WERI-Rb-1 (cell line): ENCODE measurements around the gene ASAP3.
A peak's percentile ranks its signal among the peaks of the same experiment; 100 is the strongest.

Source experiments
- DNase-seq: peaks from one replicate; pipeline ENCODE4 v3.0.0-alpha.2; 2020
- H3K27ac ChIP-seq: fragments of 250-450 bp; sonication (Bioruptor Pico); 2 replicates; pipeline ENCODE4 v1.5.1; 2020; ENCODE audit warnings: mild to moderate bottlenecking, moderate library complexity
- H3K27me3 ChIP-seq: fragments of 250-450 bp; sonication (Bioruptor Pico); 2 replicates; pipeline ENCODE4 v1.5.1; 2021; ENCODE audit warnings: mild to moderate bottlenecking, low read depth, moderate library complexity; ENCODE audit not compliant: insufficient read depth, severe bottlenecking
- H3K36me3 ChIP-seq: fragments of 250-450 bp; sonication (Bioruptor Pico); 2 replicates; pipeline ENCODE4 v1.5.1; 2020; ENCODE audit warnings: mild to moderate bottlenecking, moderate library complexity
- H3K4me3 ChIP-seq: 2 replicates; pipeline ENCODE4 v1.5.1; 2011; ENCODE audit warnings: low read depth, mild to moderate bottlenecking, control low read depth, low read length
- H3K9me3 ChIP-seq: fragments of 250-450 bp; sonication (Bioruptor Pico); 2 replicates; pipeline ENCODE4 v1.5.1; 2021; ENCODE audit warnings: mild to moderate bottlenecking, moderate library complexity; ENCODE audit not compliant: severe bottlenecking
- CTCF ChIP-seq: IDR thresholded peaks from 2 replicates; pipeline ENCODE4 v1.5.1; 2011; ENCODE audit warnings: low read depth, mild to moderate bottlenecking, control low read depth, inconsistent platforms, low read length

Gene ASAP3

DNA sequence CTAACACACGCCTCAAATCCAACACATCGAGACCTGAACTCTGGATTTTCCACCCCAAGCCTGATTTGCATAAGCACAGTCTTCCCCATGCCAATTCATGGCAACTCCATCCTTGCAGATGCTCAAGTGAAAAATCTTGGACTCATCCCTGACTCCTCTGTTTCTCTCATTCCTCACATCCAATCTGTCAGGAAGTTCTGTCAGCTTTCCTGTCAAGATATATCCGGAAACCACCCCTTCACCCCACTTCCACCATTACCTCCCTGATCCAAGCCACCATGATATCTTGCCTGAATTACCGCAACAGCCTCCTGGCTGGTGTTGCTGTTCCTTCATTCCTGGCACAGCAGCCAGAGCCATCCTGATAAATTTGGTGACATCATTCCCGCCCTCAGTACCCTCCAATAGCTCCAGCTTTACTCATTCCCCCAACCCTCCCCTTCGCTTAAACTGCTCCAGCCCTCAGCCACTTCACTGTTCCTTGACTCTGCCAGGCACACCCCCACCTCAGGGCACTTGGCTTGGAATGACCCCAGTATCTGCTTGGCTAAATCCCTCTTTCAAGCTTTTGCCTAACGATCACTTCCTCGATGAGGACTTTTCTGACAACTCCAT is 76.9 kb downstream of the ASAP3 start:
- no peak for DNase-seq
- no peaks in the 10 kb centered on the region for H3K9me3 ChIP-seq
- H3K4me3 ChIP-seq, result no peak overlapping the region
- no peak for TF ChIP-seq CTCF
- no peak overlapping the region for H3K27ac ChIP-seq
- no peaks in the 10 kb centered on the region for H3K36me3 ChIP-seq
- no peaks in the 10 kb centered on the region for H3K27me3 ChIP-seq

DNA sequence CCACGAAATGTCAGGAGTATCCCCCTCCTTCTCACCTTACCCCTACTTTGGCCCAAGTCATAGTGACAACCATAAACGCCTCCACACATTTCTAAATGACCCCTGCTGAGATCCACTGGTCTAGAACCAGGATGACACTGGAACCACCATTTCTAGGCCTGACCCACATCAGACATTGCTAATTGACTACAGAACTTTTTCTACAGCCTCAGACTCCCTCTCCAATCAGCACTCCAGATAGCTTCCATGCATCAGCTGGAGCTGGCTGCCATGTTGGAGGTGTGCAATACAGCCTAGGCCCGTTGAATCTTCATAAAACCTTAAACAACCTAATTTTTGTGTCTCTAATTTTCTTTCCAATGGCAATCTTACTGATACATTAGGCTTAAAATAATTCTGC is 78.0 kb downstream of the ASAP3 start:
- no peaks in the 10 kb centered on the region for H3K27me3 ChIP-seq
- H3K36me3 ChIP-seq, result no peaks in the 10 kb centered on the region
- no peak for DNase-seq
- no peak overlapping the region for H3K27ac ChIP-seq
- TF ChIP-seq CTCF, result no peak
- H3K9me3 ChIP-seq, result no peaks in the 10 kb centered on the region
- no peak overlapping the region for H3K4me3 ChIP-seq

- peak; percentile 89 for TF ChIP-seq CTCF
- Histone ChIP-seq H3K27me3 (no peaks in the 10 kb centered on the region), H3K9me3 (peaks cover 2% of the 10 kb centered on the region), H3K4me3 (peak overlapping the region; percentile 5; the same call in 1 of the 2 replicates), H3K36me3 (no peaks in the 10 kb centered on the region), H3K27ac (0 out of 2 replicates have a peak overlapping the region, but pooled peaks have one; percentile 31)
- DNase-seq, result peak; percentile 89
Observed at GRCh38 chr1:23403735-23404486, 80.1 kb downstream of the ASAP3 start.

- H3K4me3 ChIP-seq, result no peak overlapping the region; the same call in 1 of the 2 replicates
- no peak for DNase-seq
- no peaks in the 10 kb centered on the region for H3K27me3 ChIP-seq
- peaks cover 2% of the 10 kb centered on the region for H3K9me3 ChIP-seq
- TF ChIP-seq CTCF, result no peak
- H3K36me3 ChIP-seq, result no peaks in the 10 kb centered on the region
- H3K27ac ChIP-seq, result no peak overlapping the region
Observed at GRCh38 chr1:23403355-23403734, 80.6 kb downstream of the ASAP3 start.

DNA sequence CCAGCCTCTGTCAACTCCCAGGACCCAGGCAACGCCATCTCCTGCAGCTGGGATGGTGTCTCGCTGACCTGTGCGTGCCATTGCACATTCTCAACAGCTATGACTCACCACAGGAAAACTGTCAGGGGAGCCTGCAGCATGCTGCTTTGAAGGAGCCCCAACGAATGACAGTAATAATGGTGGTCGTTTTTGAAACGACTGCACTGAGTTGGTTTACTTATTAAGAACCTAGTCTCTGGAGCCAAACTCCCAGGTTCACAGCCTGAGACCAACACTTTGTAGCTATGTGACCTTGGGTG is 81.0 kb downstream of the ASAP3 start:
- TF ChIP-seq CTCF, result no peak
- H3K4me3 ChIP-seq, result no peak overlapping the region
- DNase-seq, result no peak
- no peaks in the 10 kb centered on the region for H3K27me3 ChIP-seq
- peaks cover 2% of the 10 kb centered on the region for H3K9me3 ChIP-seq
- no peak overlapping the region for H3K27ac ChIP-seq
- H3K36me3 ChIP-seq, result no peaks in the 10 kb centered on the region
